Neuronal stem cell (in vitro differentiated cells): ENCODE results near the gene ATP6V1G2.
"Not testable (repeated sequence)": the region's sequence is repeated elsewhere in the genome, so short reads cannot be mapped to it uniquely, and the experiment has no call there.

Experiments used
- DNase-seq: peaks from one replicate; pipeline ENCODE4 v3.0.0-alpha.2; 2013; ENCODE audit warnings: low spot score
- H2AFZ ChIP-seq: one replicate; pipeline ENCODE4 v1.6.1; 2013; ENCODE audit warnings: mild to moderate bottlenecking, low read length, inconsistent platforms
- H2AK5ac ChIP-seq: 2 replicates; pipeline ENCODE4 v1.6.1; 2013; ENCODE audit warnings: low read depth, mild to moderate bottlenecking, inconsistent platforms, low read length, moderate library complexity, mixed read lengths
- H2BK120ac ChIP-seq: 2 replicates; pipeline ENCODE4 v1.6.1; 2013; ENCODE audit warnings: low read depth, mild to moderate bottlenecking, inconsistent platforms, low read length, moderate library complexity, mixed read lengths
- H2BK12ac ChIP-seq: one replicate; pipeline ENCODE4 v1.6.1; 2013; ENCODE audit warnings: low read length, inconsistent platforms
- H2BK15ac ChIP-seq: 2 replicates; pipeline ENCODE4 v1.6.1; 2013; ENCODE audit warnings: mild to moderate bottlenecking, low read length, inconsistent platforms, mixed read lengths
- H2BK5ac ChIP-seq: one replicate; pipeline ENCODE4 v1.6.1; 2013; ENCODE audit warnings: inconsistent platforms, mild to moderate bottlenecking, low read length, moderate library complexity
- H3K14ac ChIP-seq: one replicate; pipeline ENCODE4 v1.6.1; 2013; ENCODE audit warnings: low read length, inconsistent platforms
- H3K18ac ChIP-seq: 2 replicates; pipeline ENCODE4 v1.6.1; 2013; ENCODE audit warnings: low read length, inconsistent platforms
- H3K23ac ChIP-seq: 2 replicates; pipeline ENCODE4 v1.6.1; 2013; ENCODE audit warnings: low read depth, mild to moderate bottlenecking, mixed read lengths, low read length, inconsistent platforms; ENCODE audit not compliant: poor library complexity
- H3K27ac ChIP-seq: replicated peaks from 3 replicates; pipeline ENCODE4 v1.5.1; 2013; ENCODE audit warnings: low read length, inconsistent platforms
- H3K27me3 ChIP-seq, 3 experiments: 2 replicates each; pipeline ENCODE4 v1.6.1; 2013; ENCODE audit warnings: low read length in 3 of 3, mild to moderate bottlenecking in 2 of 3, inconsistent platforms in 1 of 3, low read depth in 1 of 3, mixed read lengths in 1 of 3, moderate library complexity in 1 of 3; ENCODE audit not compliant: control insufficient read depth in 3 of 3, insufficient read depth in 3 of 3
- H3K36me3 ChIP-seq, 2 donors: replicated peaks in 1 of 2; 2 replicates each; pipeline ENCODE4 v1.6.1; 2013; ENCODE audit warnings: low read length in 2 of 2; ENCODE audit not compliant: control insufficient read depth in 2 of 2, insufficient read depth in 2 of 2
- H3K4ac ChIP-seq: 2 replicates; pipeline ENCODE4 v1.6.1; 2013; ENCODE audit warnings: inconsistent platforms, mild to moderate bottlenecking, low read length, moderate library complexity
- H3K4me1 ChIP-seq, 2 donors: 1 replicate in 1 of 2; 2 replicates in 1 of 2; pipeline ENCODE4 v1.6.1; 2013; ENCODE audit warnings: low read length in 2 of 2, low read depth in 1 of 2; ENCODE audit not compliant: control insufficient read depth in 2 of 2, insufficient read depth in 1 of 2
- H3K4me2 ChIP-seq: one replicate; pipeline ENCODE4 v1.6.1; 2013; ENCODE audit warnings: mild to moderate bottlenecking, low read length, inconsistent platforms; ENCODE audit not compliant: insufficient read depth, poor library complexity, severe bottlenecking
- H3K4me3 ChIP-seq, 2 donors: 2 replicates each; pipeline ENCODE4 v1.5.1; 2013; ENCODE audit warnings: low read length in 2 of 2, mild to moderate bottlenecking in 2 of 2, inconsistent platforms in 1 of 2, moderate library complexity in 1 of 2
- H3K79me1 ChIP-seq: one replicate; pipeline ENCODE4 v1.6.1; 2013; ENCODE audit warnings: low read depth, mild to moderate bottlenecking, inconsistent platforms, low read length, moderate library complexity
- H3K9ac ChIP-seq: one replicate; pipeline ENCODE4 v1.6.1; 2013; ENCODE audit warnings: mild to moderate bottlenecking, low read depth, low read length, inconsistent platforms; ENCODE audit not compliant: poor library complexity
- H3K9me3 ChIP-seq, 2 donors: replicated peaks in 1 of 2; 2 replicates each; pipeline versions ENCODE3 to v1.6.1; 2013; ENCODE audit warnings: low read length in 2 of 2, mild to moderate bottlenecking in 2 of 2, inconsistent platforms in 1 of 2, low read depth in 1 of 2, mixed read lengths in 1 of 2, moderate library complexity in 1 of 2; ENCODE audit not compliant: control insufficient read depth in 2 of 2, insufficient read depth in 1 of 2
- H4K8ac ChIP-seq: one replicate; pipeline ENCODE4 v1.6.1; 2013; ENCODE audit warnings: low read depth, mild to moderate bottlenecking, inconsistent platforms, low read length, moderate library complexity
- H4K91ac ChIP-seq: one replicate; pipeline ENCODE4 v1.6.1; 2013; ENCODE audit warnings: low read length, low read depth, mild to moderate bottlenecking, inconsistent platforms; ENCODE audit not compliant: poor library complexity
- WGBS, 2 donors: extraction: QIAGEN DNeasy Blood & Tissue Kit; methylation state at CpG; one replicate each; pipeline ENCODE4 v1.1.7; 2013; ENCODE audit warnings: missing lambda C conversion rate in 2 of 2, mixed read lengths in 1 of 2; ENCODE audit not compliant: insufficient read length in 2 of 2, insufficient replicate concordance in 1 of 2; ENCODE audit errors: extremely low coverage in 2 of 2; 5-methylcytosine and 5-hydroxymethylcytosine counted together

ATP6V1G2 gene

DNA sequence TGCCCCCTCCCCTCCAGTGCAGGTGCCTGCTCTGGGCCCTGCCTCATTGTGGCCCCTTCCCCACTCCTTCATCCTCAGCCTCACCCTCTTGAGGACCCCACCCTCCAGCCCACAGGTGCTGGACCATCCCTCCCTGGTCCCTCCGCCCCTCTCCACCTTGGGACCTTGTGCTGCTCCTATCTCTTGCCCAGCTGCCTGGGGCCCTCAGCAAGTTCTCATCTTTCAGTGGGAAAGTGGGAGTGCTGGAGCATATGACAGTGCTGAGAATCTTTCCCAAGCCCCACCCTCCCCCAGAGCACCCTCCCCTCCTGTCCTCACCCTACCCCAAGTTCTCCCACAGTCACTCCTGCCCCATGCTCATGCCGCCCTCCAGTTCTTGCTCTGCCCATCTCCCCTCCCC lies 46.8 kb downstream of the ATP6V1G2 start:
- H3K27me3 ChIP-seq: peaks cover 0 to 64% (median 25%) of the 10 kb centered on the region in 3 experiments

DNA sequence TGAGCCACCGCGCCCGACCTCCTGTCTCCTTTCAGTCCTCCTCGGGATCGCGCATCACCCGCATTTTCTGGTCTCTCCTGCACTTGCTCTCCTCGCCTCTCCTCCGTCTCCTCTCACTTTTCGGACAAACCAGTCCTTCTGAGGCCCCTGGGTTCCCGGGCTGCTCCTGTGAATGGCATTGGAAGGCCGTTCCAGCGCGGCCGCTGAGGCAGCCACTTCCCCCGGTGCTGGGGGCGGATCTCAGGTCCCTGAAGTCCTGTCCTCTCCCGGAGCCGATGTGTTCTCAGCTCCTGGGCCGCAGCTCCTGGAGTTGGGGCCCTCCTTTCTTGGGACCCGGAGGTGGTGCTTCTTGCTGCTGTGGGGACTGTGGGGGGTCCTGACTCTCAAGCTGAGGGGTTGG lies 47.7 kb downstream of the ATP6V1G2 start:
- H2BK12ac ChIP-seq: no peak overlapping the region
- no CpG with 5 or more reads among the region's 21 CpGs for WGBS, 2 donors
- no peak overlapping the region for H2BK120ac ChIP-seq
- no peaks in the 10 kb centered on the region for H3K36me3 ChIP-seq
- peaks cover 0 to 11% of the 10 kb centered on the region in 2 donors for H3K4me1 ChIP-seq
- no peak overlapping the region for H3K27ac ChIP-seq
- H2BK5ac ChIP-seq: no peak overlapping the region
- no peaks in the 10 kb centered on the region for H3K9me3 ChIP-seq
- no peak overlapping the region for H2BK15ac ChIP-seq
- peak overlapping the region; percentile 94 for H2AK5ac ChIP-seq
- H3K4me2 ChIP-seq: peak overlapping the region; percentile 37
- no peak overlapping the region for H3K14ac ChIP-seq
- H2AFZ ChIP-seq: peak overlapping the region; percentile 62
- no peak overlapping the region for H3K4ac ChIP-seq
- H3K9ac ChIP-seq: peak overlapping the region; percentile 3
- peak overlapping the region; percentile 91 for H3K23ac ChIP-seq
- no peak overlapping the region for H3K18ac ChIP-seq
- no peaks in the 10 kb centered on the region for H3K79me1 ChIP-seq
- peaks cover 0 to 73% (median 28%) of the 10 kb centered on the region in 3 experiments for H3K27me3 ChIP-seq
- no peak overlapping the region for H3K4me3 ChIP-seq
- no peak overlapping the region for H4K91ac ChIP-seq
- DNase-seq: no peak
- H4K8ac ChIP-seq: no peak overlapping the region

More for the DNA sequence above, 46.8 kb downstream of the ATP6V1G2 start:
- H2BK120ac ChIP-seq, H3K9me3 ChIP-seq, H3K27ac ChIP-seq, H3K18ac ChIP-seq, DNase-seq, H2AFZ ChIP-seq, H3K4me1 ChIP-seq, H2BK15ac ChIP-seq, H3K23ac ChIP-seq, H3K4ac ChIP-seq, H2BK5ac ChIP-seq, H3K14ac ChIP-seq, H3K9ac ChIP-seq, H3K4me3 ChIP-seq, H2AK5ac ChIP-seq, H3K79me1 ChIP-seq, H4K91ac ChIP-seq, H4K8ac ChIP-seq, H2BK12ac ChIP-seq, H3K36me3 ChIP-seq, H3K4me2 ChIP-seq: not testable (repeated sequence)
- WGBS, 2 donors: no CpG with 5 or more reads among the region's 2 CpGs

DNA sequence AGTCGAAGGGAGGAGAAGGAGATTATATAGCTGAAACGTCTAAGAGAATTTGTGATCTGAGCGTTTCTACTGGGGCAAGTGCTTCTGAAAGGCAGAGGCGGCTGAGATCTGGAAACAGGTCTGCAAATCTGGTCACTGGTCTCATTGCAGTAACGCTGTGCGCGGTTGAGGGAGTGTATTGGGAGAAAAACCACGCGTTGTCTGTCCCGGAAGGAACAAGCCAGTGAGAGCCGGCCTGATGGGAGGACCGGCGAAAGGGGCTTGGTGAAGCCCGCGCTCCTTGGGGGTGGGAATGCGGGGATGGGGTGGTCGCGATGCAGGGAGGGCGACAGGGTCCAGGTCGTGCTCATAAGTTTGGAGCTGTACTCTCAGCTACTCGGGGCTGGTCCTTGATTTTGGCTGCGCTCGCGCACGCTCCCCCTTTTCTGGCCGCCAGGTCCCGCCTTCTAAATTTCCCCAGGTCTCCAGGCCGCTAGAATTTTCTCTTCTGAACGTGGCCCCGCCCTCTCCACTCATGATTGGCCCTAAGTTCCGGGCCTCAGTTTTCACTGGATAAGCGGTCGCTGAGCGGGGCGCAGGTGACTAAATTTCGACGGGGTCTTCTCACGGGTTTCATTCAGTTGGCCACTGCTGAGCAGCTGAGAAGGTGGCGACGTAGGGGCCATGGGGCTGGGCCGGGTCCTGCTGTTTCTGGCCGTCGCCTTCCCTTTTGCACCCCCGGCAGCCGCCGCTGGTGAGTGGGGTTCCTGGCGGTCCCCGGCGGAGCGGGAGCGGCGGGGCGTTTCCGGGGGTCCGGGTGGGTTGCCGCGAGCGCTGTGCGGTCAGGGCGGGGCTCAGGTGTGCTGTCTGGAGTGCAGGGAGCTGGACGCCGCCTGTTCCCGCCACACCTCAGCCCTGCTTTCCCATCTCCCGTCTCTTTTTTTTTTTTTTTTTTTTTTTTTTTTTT lies 48.6 kb downstream of the ATP6V1G2 start, which contains the start of gene MICB:
TSS of gene MICB (plus strand) at position 615 of the 946 bp plus-strand sequence. CDS start at position 664, 49 bp downstream.
- Histone ChIP-seq H3K14ac (no peak within 1 kb of the TSS), H2AFZ (peak within 1 kb of the TSS; percentile 79), H3K4me3 (peak within 1 kb of the TSS; percentile 2 to 73), H3K27me3 (peaks cover 0 to 80% (median 28%) of the 10 kb centered on the region in 3 experiments), H3K23ac (peak within 1 kb of the TSS; percentile 91), H3K9ac (peak within 1 kb of the TSS; percentile 37), H4K8ac (peak within 1 kb of the TSS; percentile 56), H2AK5ac (peak within 1 kb of the TSS; percentile 94), H3K18ac (peak within 1 kb of the TSS; percentile 87), H2BK15ac (peak within 1 kb of the TSS; percentile 5), H3K9me3 (no peaks in the 10 kb centered on the region), H3K4me2 (peak within 1 kb of the TSS; percentile 89), H2BK120ac (no peak within 1 kb of the TSS), H3K79me1 (no peaks in the 10 kb centered on the region), H4K91ac (no peak within 1 kb of the TSS), H3K27ac (no peak within 1 kb of the TSS), H3K36me3 (no peaks in the 10 kb centered on the region), H3K4ac (no peak within 1 kb of the TSS), H2BK5ac (no peak within 1 kb of the TSS), H3K4me1 (peaks cover 0 to 11% of the 10 kb centered on the region in 2 donors), H2BK12ac (no peak within 1 kb of the TSS)
- peak; percentile 62 for DNase-seq
- WGBS, 2 donors: no CpG with 5 or more reads among the region's 64 CpGs

DNA sequence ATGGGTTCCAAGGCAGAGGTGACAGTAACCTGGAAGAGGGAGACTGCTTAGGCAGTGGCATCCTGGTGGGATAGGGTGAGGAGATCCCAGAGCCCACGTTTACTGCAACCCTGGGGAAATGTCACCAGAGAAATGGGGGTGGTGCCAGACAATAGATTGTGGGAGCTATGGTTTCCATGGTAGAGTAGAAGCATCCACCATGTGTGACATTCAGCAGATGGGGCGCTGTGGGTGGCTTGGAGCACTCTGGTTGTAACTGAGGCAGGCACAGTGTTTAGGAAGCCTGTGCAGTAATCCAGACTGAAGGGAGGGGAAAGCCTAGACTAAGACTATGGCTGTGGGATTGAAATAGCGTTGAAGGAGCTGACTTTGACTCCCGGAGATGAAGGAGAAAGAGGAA lies 49.6 kb downstream of the ATP6V1G2 start:
- DNase-seq, H2AK5ac ChIP-seq, H3K9ac ChIP-seq, H3K23ac ChIP-seq, H3K9me3 ChIP-seq, H3K36me3 ChIP-seq, H4K8ac ChIP-seq, H3K14ac ChIP-seq, H3K4me3 ChIP-seq, H2BK120ac ChIP-seq, H2AFZ ChIP-seq, H3K79me1 ChIP-seq, H2BK12ac ChIP-seq, H4K91ac ChIP-seq, H3K4me2 ChIP-seq, H3K4ac ChIP-seq, H3K18ac ChIP-seq, H2BK5ac ChIP-seq, H3K27ac ChIP-seq: not testable (repeated sequence)
- H3K27me3 ChIP-seq: peaks cover 0 to 84% (median 28%) of the 10 kb centered on the region in 3 experiments
- no CpG with 5 or more reads among the region's 4 CpGs for WGBS, 2 donors
- peak overlapping the region; percentile 5 for H2BK15ac ChIP-seq
- H3K4me1 ChIP-seq: peaks cover 0 to 11% of the 10 kb centered on the region in 2 donors
